ENCODE results near the gene TUT4.
"Not testable (repeated sequence)": the region's sequence is repeated elsewhere in the genome, so short reads cannot be mapped to it uniquely, and the experiment has no call there.

TUT4 gene, protein sequence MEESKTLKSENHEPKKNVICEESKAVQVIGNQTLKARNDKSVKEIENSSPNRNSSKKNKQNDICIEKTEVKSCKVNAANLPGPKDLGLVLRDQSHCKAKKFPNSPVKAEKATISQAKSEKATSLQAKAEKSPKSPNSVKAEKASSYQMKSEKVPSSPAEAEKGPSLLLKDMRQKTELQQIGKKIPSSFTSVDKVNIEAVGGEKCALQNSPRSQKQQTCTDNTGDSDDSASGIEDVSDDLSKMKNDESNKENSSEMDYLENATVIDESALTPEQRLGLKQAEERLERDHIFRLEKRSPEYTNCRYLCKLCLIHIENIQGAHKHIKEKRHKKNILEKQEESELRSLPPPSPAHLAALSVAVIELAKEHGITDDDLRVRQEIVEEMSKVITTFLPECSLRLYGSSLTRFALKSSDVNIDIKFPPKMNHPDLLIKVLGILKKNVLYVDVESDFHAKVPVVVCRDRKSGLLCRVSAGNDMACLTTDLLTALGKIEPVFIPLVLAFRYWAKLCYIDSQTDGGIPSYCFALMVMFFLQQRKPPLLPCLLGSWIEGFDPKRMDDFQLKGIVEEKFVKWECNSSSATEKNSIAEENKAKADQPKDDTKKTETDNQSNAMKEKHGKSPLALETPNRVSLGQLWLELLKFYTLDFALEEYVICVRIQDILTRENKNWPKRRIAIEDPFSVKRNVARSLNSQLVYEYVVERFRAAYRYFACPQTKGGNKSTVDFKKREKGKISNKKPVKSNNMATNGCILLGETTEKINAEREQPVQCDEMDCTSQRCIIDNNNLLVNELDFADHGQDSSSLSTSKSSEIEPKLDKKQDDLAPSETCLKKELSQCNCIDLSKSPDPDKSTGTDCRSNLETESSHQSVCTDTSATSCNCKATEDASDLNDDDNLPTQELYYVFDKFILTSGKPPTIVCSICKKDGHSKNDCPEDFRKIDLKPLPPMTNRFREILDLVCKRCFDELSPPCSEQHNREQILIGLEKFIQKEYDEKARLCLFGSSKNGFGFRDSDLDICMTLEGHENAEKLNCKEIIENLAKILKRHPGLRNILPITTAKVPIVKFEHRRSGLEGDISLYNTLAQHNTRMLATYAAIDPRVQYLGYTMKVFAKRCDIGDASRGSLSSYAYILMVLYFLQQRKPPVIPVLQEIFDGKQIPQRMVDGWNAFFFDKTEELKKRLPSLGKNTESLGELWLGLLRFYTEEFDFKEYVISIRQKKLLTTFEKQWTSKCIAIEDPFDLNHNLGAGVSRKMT (N-terminal part only)

DNA sequence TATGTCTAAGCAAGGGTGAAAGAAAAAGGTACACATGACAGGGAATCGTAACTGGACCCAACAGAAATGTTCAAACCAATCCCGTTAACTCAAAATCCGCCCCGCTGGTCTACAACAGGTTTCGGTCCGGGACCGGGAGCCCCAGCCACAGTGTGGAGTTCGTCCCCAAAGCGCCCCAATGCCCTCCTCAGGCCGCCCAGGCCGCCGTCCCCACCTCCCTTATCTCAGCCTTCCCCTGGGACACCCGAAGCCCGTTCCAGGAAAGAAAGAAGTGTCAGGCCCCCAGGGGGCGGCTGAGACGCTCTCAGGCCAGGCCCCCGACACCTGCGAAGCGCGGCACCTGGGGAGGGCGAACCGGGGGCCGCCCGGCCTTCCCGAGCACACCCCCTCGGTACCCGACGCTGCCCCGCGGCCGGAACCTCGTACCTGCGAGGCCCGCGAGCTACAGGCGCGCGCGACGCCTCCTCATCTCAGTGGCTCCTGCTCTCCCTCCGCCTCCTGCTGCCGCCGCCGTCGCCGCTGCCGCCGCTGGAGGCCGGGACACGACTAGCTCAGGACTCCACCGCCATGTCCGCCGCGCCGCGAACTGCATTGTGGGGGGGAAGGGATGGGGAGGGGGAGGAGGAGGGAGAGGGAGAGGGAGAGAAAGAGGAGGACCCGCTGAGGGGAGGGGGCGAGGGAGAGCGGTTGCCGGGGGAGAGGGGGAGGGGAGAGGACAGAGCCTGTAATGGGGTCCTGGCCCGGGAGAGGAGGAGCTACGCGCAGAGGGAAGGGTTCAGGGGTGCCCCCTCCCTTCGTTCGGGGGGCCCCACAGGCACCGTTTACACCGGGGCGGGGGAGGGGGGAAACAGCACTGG is at the start of gene TUT4:
Gene TUT4, minus strand, starts transcription at position 588 of the 857 bp plus-strand sequence. CDS start 26,812 bp downstream, outside the sequence.
- DNase-seq (ENCODE audit: low read depth in 2 of 2) = peak; percentile 49 to 63

DNA sequence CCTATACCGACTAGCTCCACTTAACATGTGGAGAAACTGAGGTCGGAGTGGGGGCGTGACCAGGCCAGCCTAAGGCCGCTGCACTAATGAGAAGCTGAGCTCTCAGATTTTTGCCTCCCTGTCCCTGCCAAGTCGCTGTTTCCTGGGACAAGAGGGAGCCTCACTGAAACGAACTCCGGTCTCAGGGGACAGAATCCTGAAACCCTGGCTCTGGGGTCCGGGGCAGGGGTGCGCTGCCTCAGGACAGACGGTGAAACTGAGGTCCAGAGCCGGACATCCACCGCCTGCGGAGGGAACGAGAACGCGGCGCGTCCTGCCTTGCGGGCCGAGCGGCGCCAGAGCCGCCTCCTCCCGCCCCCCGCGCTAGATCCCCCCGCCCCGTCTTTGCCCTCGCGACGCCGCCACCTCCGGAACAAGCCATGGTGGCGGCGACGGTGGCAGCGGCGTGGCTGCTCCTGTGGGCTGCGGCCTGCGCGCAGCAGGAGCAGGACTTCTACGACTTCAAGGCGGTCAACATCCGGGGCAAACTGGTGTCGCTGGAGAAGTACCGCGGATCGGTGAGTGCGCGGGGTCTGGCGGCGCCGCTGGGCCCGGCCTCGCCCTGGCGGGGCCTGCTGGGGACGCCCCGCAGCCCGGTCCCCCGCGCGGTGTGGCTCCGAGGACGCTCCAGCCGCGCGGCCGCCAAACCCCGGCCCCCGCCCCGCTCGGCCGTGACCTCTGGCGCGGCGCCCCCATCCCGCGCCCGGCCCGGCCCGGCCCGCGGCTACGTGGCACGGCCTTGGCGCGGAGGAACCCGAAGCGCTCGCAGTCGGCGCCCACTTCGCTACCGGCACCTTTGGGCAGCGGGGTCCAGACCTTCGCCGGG is 49.3 kb upstream of the TUT4 start, which contains the start of gene GPX7:
Gene GPX7, plus strand, starts transcription at position 381 of the 865 bp plus-strand sequence. Its CDS starts 39 bp downstream, at position 420.
- peak; percentile 12 to 47 for DNase-seq (ENCODE audit: low read depth in 2 of 2)

DNA sequence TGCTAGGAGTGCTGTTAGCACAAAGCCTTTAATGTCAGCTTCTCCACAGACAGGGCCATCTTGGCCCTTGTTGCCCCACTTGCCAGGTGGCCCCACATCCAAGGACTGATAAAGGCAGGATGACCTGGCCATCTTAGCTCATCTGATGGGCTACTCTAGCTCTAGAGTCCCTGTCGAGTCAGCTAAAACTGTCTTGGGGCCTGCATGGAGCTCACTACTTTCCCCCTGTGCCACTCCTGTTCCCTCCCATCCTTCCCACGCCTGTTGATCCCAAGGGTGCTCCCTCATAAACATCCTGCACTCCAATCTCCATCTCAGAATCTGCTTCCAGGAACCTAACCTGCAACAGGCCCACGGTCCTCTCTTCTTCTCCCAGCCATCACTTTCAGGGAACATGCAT is 48.6 kb upstream of the TUT4 start:
- DNase-seq (ENCODE audit: low read depth in 2 of 2) = no peak

DNA sequence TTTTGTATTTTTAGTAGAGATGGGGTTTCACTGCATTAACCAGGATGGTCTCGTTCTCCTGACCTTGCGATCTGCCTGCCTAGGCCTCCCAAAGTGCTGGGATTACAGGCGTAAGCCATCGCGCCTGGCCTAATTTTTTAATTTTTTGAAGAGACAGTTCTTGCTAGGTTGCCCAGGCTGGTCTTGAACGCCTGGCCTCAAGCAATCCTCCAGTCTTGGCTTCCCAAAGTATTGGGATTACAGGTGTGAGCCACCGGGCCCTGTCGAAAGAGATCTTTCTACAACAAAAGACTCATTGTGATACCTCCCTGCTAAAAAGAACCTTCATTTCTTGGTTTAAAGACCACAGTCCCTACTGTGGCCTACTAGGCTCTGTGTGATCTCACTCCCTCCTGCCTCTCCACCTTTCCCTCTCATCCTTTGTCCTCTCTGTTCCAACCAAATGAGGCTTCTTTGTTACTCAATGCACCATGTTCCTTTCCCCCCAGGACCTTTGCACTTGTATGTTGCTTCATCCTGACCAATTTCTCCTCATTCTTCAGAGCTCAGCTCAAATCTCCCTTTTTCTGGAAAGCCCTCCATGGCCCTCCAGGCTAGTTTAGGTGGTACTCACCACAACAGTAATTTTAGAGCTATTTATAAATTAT is 47.8 kb upstream of the TUT4 start:
- no peak for DNase-seq (ENCODE audit: low read depth in 2 of 2)

DNA sequence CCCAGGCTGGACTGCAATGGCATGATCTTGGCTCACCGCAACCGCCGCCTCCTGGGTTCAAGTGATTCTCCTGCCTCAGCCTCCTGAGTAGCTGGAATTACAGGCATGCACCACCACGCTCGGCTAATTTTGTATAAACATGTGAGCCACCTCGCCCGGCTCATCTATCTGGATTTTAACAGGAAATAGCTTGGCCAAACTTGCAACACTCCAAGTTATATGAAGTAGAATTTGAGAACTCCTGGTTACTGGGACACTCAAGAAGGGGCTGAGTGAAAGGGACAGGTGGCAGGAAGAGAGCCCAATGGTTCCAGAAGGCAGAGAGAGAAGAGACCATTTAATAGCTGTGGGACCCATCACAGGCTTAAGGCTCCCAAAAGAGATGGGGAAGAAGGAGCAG is 46.3 kb upstream of the TUT4 start:
- DNase-seq (ENCODE audit: low read depth in 2 of 2) = no peak

DNA sequence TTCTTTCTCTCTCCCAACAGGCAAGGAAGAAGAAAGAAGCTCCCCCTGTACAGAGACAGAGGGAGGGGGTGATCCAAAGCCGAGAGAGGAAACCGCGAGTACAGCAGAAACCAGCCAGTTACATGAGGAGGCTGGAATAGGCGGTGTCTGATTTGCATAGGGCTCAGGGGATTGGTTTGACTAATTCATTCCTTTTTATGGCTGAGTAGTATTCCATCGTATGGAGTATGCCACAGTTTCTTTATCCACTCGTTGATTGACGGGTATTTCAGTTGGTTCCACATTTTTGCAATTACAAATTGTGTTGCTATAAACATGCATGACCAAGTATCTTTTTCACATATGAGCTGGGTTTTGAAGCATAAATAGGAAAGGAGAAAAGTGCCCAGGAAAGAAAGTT is 45.8 kb upstream of the TUT4 start:
- DNase-seq (ENCODE audit: low read depth in 2 of 2) = no peak

DNA sequence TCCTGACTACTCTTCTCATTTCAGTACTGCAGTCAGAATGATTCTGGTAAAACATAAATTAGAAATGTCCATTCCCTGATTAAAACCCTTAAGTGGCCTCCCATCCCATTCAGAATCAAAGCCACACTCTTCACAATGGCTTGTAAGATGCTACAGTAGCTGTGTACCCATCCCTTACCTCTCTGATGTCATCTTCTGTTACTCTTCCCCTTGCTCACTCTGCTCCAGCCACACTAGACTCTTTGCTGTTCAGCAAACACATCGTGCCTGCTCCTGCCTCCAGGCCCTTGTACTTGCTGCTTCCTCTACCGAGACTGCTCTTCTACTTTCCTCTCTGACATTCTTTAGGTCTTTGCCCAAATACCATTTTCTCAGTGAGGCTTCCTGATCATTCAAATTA is 45.0 kb upstream of the TUT4 start:
- no peak for DNase-seq (ENCODE audit: low read depth in 2 of 2)

DNA sequence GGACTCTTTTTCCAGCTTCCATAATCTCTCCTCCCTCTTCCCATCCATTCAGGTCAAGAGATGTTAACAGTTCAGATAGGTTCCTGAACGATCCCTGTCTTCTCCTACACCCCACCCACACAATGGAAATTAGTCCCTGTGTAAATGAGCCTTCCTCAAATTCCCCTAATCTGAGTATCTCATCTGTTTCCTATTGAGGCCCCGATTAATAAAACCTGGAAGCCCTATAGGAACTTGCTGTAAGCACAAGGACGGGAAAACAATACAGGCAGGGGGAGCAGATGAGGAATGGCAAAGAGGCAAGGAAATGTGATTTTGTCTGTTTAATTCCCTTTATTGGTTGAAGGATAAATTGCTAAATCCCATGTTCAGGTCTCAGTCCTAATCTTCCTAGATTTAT is 42.2 kb upstream of the TUT4 start:
- no peak for DNase-seq (ENCODE audit: low read depth in 2 of 2)

DNA sequence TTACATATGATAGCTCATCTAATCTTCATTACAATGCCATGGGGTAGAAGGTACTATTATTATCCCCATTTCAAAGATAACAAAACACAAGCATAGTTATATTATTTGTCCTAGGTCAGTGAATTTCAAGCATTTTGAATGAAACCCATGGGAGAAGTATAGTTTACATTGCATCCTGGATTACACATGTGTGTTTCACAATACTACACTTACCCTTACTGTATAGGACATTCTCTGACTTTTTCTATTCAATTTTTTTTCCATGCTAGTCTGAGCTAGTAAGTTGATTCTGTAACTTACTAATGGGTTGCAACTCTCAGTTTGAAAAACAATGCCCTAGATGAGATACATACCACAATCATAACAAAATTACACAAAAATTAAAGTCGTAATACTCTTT is 40.6 kb upstream of the TUT4 start:
- no peak for DNase-seq (ENCODE audit: low read depth in 2 of 2)

DNA sequence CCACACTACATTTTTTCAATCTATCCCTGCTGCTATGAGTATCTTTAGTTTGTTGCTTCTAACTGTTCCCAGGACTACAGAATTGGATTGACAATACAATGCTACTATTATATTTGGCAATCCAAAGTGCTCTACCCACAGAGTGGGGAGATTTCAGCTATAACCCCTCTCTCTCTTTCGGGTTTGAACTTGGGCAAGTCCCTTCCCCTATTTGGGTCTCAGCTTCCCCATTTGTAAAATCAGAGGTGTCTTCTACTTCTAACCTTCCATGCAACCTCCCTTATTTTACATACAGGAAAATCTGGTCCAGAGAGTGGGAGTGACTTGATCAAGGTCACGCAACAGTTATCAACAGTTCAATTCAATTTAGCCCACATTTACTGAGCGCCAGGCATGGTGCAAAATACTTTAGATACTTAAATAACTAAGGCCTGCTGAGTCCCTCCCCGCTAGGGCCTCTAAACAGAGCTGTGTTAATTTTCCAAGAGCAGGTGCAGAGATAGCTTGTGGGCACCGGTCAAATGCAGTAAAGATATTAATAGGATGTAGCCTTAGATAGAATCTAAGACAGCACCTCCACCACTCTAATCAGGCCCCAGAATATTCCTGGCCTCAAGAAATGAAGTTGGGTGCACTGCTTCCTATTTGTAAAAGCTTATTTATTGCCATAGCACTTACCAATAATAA is 39.9 kb upstream of the TUT4 start:
- DNase-seq (ENCODE audit: low read depth in 2 of 2) = no peak

DNA sequence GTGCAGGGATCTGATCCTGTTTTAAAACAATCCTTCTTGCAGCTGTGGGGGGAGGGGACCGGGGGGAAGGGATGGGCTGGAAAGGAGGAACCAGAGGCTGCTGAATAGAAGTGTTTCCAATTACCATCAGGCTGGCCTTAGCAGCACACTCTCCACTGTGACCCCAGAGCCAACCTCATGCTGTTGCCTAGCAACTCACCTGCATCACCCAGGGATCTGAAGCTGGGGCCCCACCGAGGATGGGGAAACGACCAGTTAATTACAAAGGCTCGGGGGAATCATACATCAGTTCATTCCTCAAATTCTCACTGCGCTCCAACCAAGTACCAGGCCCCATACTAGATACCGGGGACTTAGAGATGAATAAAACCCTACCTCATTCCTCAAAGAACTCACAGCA is 37.4 kb upstream of the TUT4 start:
- DNase-seq (ENCODE audit: low read depth in 2 of 2) = no peak

DNA sequence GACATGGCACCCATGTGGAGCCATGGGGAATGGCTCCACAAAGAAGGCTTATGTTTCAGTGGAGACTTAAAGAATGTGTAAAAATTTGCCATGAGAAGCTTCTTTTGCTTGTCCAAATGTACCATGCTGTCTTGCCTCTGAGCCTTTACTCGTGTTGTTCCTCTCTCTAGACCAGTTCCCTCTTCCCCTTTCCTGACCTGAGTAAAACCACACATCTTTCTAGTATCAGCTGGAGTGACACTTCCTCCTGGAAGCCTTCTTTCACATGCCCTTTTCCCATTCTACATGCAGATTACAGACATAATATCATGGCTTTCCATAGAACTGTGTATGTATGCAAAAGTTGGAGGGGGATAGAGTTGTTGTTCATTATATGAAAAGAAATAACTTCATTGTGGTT is 35.6 kb upstream of the TUT4 start:
- DNase-seq (ENCODE audit: low read depth in 2 of 2) = no peak

DNA sequence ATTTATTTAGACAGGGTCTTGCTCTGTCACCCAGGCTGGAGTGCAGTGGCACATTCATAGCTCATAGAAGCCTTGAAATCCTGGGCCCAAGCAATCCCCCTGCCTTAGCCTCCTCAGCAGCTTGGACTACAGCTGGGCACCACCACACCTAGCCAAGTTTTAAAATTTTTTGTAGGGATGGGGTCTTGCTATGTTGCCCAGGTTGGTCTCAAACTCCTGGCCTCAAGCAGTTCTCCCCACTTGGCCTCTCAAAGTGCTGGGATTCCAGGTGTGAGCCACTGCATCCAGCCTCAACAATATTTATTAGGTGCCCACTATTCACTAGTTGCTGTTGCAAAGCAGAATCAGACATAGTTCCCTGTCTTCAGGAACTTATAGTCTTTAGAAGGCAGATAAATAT is 35.1 kb upstream of the TUT4 start:
- DNase-seq (ENCODE audit: low read depth in 2 of 2) = no peak

DNA sequence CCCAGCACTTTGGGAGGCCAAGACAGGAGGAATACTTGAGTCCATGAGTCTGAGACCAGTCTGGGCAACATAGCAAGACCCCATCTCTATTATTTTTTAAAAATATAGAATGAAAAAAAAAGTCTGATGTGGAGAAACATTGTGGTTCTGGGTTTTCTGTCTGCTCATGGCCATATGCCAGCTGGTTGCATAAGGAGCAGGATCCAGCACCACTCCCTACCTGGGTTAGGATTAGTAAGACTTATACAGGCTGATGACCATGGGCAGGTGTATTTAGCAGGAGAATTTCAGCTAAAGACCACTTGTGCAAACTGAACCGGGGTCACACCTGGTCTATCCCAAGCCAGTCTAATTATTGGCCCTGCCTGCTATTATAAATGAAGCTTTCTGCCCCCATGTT is 32.6 kb upstream of the TUT4 start:
- DNase-seq (ENCODE audit: low read depth in 2 of 2) = no peak

DNA sequence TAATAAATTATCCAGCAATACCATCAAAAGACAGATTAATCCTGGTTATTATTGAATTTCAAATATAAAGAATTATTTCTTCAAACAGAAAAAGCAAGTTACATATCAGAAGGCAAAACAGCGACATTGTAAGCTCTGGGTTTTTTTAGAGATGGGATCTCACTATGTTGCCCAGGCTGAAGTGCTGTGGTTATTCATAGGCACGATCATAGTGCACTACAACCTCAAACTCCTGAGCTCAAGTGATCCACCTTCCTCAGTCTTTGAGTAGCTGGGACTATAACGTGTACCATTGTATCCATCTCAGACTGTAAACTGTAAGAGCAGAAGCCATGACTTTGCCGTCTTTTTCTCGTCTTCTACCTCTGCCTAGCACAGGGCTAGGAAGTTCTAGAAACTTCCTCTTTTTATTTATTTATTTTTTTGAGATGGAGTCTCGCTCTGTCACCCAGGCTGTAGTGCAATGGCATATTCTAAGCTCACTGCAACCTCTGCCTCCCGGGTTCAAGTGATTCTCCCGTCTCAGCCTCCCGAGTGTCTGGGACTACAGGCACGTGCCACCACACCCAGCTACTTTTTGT is 29.3 kb upstream of the TUT4 start:
- no peak for DNase-seq (ENCODE audit: low read depth in 2 of 2)

DNA sequence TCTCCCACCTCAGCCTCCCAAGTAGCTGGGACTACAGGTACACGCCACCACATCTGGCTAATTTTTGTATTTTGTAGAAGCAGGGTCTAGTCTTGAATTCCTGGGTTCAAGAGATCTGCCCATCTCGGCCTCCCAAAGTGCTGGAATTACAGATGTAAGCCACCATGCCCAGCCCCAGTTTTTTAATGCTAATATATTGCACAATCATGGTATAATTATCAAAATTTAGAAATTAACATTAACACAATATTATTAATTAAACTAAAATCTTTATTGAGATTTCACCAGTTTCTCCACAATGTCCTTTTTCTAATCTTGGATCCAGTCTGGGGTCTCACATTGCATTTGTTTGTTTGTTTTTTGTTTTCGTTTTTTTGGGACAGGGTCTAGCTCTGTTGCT is 27.4 kb upstream of the TUT4 start:
- DNase-seq (ENCODE audit: low read depth in 2 of 2) = no peak

DNA sequence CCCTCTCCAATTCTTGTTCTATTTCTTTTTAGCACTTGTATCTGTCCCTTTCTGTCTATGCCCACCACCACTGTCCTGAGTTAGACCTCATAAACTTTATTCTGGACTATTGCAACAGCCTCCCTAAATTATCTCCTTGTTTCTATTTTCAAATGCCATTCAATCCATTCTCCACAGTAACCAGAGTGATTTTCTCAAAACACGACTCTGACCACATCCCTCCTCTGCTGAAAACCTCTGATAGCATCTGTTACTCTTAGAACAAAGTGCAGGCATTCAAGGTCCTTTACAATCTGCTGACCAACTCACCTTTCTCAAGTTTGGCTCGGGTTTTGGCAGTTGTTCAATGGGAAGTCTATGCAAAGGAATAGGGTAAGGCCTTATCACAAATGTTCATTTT is 26.5 kb upstream of the TUT4 start:
- no peak for DNase-seq (ENCODE audit: low read depth in 2 of 2)

DNA sequence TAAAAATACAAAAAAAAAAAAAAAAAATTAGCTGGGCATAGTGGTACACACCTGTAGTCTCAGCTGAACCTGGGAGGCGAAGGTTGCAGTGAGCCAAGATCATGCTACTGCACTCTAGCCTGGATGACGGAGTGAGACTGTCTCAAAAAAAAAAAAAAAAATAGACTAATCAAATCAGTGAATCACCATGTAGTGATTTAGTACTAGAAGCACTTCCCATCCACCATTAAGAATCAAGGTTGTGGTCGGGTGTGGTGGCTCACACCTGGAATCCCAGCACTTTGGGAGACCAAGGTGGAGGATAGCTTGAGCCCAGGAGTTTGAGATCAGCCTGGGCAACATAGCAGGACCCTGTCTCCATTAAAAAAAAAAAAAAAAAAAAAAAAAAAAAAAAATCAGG is 25.2 kb upstream of the TUT4 start:
- DNase-seq (ENCODE audit: low read depth in 2 of 2) = not testable (repeated sequence)

DNA sequence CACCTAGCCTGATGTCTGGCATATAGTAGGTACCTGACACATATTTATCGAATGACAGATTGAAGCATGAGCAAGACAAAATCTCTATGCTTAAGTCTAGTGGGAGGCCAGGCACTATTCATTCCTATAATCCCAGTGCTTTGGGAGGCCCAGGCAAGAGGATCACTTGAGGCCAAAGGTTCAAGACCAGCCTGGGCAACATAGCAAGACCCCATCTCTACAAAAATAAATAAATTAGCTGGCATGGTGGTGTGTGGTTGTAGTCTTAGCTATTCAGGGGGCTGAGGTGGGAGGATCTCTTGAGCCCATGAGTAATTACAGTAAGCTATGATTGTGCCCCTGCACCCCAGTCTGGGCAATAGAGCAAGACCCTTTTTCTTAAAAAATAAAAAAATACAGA is 23.2 kb upstream of the TUT4 start:
- DNase-seq (ENCODE audit: low read depth in 2 of 2) = no peak

All from stimulated activated CD8-positive, alpha-beta memory T cell treated with anti-CD3 and anti-CD28 coated beads, Interleukin-7, amount 100 ng/mL, for 4 hours (primary cell).